NB4 (cell line): ENCODE measurements around the gene SFXN2.

Source experiments
- DNase-seq: peaks from one replicate; pipeline ENCODE4 v3.0.0; 2010; ENCODE audit warnings: low read depth
- H3K4me3 ChIP-seq: one replicate; pipeline ENCODE4 v1.5.1; 2011; ENCODE audit warnings: mild to moderate bottlenecking, low read depth, low read length, moderate library complexity
- CTCF ChIP-seq: IDR thresholded peaks from one replicate; pipeline ENCODE4 v1.5.1; 2012; ENCODE audit warnings: low read depth, low read length
- MAX ChIP-seq: IDR thresholded peaks from 2 replicates; pipeline ENCODE4 v1.6.1; 2011; ENCODE audit warnings: low read depth, low read length
- MYC ChIP-seq: IDR thresholded peaks from 2 replicates; pipeline ENCODE4 v1.6.1; 2011; ENCODE audit warnings: low read depth, low read length
- POLR2A ChIP-seq: IDR thresholded peaks from 2 replicates; pipeline ENCODE4 v1.6.1; 2011; ENCODE audit warnings: mild to moderate bottlenecking; ENCODE audit not compliant: insufficient read length; ENCODE audit errors: extremely low read depth

The SFXN2 gene

GRCh38 chr10:102763037-102763607 is 48.7 kb downstream of the SFXN2 start:
- DNase-seq = no peak
- no peak for TF ChIP-seq MAX
- no peak overlapping the region for H3K4me3 ChIP-seq

DNA sequence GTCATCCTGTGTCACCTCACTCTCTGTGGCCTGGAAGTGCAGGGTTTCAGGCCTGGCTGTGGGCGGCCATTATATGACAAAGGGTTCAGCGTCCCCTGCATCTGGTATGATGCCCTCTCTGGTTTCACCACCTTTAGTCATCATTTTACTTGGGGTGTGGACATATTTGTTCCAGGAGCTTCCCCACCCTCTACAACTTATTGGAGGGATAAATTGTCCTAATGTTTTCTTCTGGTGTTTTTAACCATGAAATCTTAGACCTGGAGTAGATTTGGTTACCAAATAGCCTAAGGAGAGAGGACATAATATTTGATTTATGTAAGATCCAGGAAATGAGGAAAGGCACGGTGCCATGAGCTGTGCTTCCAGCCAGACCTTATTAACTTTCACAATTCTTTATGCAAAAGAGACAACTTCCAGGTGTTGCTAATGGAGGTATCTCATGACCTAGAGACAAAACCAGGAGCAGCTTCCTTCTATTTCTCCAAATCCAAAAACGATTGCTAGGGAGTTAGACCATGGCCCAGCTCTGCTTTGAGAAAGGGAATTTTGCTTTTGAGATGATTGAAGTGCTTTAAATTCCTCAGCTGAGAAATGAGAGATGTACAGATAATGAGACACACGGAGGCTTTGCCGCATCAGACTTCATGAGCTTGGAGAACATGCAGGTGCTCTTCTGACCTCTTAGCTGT is 50.2 kb downstream of the SFXN2 start:
- DNase-seq = no peak

DNA sequence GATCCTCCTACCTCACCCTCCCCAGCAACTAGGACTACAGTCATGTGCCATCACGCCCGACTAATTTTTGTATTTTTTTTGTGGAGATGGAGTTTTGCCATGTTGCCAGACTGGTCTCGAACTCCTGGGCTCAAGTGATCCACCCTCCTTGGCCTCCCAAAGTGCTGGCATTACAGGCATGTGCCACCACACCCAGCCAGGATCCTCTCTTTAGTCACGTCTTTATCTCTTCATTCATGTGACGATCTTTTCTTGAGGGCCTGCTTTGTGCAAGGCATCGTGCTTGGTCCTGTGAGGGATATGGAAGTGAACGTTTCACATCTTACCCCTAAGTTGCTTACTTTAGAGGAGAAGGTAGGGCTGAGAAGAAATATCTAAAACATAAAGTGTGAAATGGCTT is 50.9 kb downstream of the SFXN2 start:
- no peak overlapping the region for H3K4me3 ChIP-seq
- TF ChIP-seq POLR2A = no peak
- TF ChIP-seq MAX = no peak
- no peak for TF ChIP-seq MYC
- no peak for TF ChIP-seq CTCF
- DNase-seq = no peak

More for the DNA sequence above, 50.2 kb downstream of the SFXN2 start:
- no peak overlapping the region for H3K4me3 ChIP-seq
- TF ChIP-seq CTCF (no peak), MAX (no peak), POLR2A (no peak), MYC (no peak)

DNA sequence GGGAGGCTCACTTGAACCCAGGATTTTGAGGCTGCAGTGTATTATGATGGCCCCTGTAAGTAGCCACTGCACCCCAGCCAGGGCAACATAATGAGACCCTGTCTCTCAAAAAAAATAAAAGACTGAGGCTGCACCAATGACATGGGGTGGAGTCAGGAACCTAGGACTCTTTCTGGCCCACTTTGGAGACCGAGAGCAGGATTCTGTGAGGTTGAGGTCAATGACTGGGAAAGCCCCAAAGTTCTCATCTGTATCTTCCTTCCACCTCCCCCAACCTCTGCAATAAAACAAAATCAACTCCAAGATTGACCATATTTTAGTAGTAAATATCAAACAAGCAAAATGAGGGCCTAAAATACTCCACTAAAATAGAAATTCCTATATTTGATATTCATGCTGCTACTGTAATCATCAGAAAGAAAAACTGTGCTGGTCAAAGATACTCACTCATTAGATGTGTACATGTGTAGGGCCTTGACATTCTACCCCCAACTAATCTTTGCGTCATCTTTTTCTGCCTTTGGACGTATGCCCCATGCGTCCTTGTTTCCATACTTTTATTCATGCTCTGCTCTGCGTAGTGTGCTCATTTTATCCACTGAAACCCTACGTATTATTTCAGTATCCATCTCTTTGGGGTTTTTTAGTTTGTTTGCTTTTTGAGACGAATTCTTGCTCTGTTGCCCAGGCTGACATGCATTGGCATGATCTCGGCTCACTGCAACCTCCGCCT is 53.2 kb downstream of the SFXN2 start:
- TF ChIP-seq CTCF = no peak
- no peak for TF ChIP-seq MYC
- no peak for TF ChIP-seq POLR2A
- no peak for TF ChIP-seq MAX
- no peak overlapping the region for H3K4me3 ChIP-seq
- no peak for DNase-seq

DNA sequence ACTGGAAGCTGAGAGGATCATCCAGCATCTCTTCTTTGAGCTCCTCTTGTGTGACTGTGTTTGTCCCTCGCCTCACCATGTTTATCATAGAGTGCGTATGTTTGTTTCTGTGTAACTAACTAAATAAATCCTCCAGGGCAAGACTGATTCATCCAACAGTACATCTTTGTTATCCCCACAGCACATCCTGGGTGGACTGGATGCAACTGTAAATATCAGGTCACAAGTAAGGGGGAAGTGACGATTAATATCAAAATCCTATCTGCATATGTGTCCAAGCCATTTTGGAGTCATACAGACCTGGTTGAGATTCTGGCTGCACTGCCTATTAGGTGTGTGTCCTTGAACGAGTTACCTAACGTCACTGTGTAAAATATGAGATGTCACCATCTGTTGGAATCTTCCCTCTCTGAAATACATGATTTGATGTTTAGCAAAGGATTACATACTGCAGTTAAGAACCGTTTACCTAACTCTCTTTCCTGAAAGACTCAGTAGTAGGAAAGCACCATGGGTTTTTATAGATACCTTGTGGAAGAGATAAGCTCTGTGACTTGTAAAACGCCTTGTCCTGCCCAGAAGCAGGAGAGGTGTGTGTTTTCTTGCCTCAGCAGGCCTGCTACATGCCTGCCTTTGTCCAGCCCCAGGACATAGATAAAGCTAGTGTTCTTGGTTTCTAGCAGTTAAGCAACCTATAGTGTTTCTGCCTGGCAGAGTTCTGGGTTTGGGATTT is 55.1 kb downstream of the SFXN2 start:
- TF ChIP-seq POLR2A (no peak), MYC (no peak), CTCF (no peak), MAX (no peak)
- no peak for DNase-seq
- no peak overlapping the region for H3K4me3 ChIP-seq

GRCh38 chr10:102770108-102770482 is 55.7 kb downstream of the SFXN2 start:
- no peak for DNase-seq
- no peak for TF ChIP-seq POLR2A
- no peak for TF ChIP-seq CTCF
- no peak for TF ChIP-seq MAX
- no peak for TF ChIP-seq MYC
- H3K4me3 ChIP-seq = no peak overlapping the region
